Hepatic stellate cell (primary cell): ENCODE measurements around the gene CPPED1.

Experiments
- DNase-seq: peaks from one replicate; pipeline ENCODE4 v3.0.0; 2011; ENCODE audit warnings: low spot score

Gene CPPED1

GRCh38 chr16:12680531-12680930 lies 123.2 kb downstream of the CPPED1 start:
- no peak for DNase-seq

GRCh38 chr16:12679660-12680272 lies 123.9 kb downstream of the CPPED1 start:
- no peak for DNase-seq

- DNase-seq: no peak
These were observed 124.7 kb downstream of the CPPED1 start for GRCh38 chr16:12678983-12679382.

GRCh38 chr16:12677502-12677901 lies 126.2 kb downstream of the CPPED1 start:
- DNase-seq: no peak

GRCh38 chr16:12675852-12676251 lies 127.8 kb downstream of the CPPED1 start:
- no peak for DNase-seq

GRCh38 chr16:12675046-12675445 lies 128.6 kb downstream of the CPPED1 start:
- DNase-seq: no peak

GRCh38 chr16:12674524-12674923 lies 129.2 kb downstream of the CPPED1 start:
- DNase-seq: no peak

GRCh38 chr16:12674071-12674470 lies 129.6 kb downstream of the CPPED1 start:
- DNase-seq: no peak

- no peak for DNase-seq
These were observed 130.2 kb downstream of the CPPED1 start for GRCh38 chr16:12673466-12673865.

GRCh38 chr16:12672986-12673385 lies 130.7 kb downstream of the CPPED1 start:
- no peak for DNase-seq

- DNase-seq: no peak
These were observed 133.8 kb downstream of the CPPED1 start for GRCh38 chr16:12669908-12670307.

- no peak for DNase-seq
These were observed 135.8 kb downstream of the CPPED1 start for GRCh38 chr16:12667909-12668308.

- no peak for DNase-seq
These were observed 139.4 kb downstream of the CPPED1 start for GRCh38 chr16:12664164-12664733.

GRCh38 chr16:12661656-12662172 lies 142.0 kb downstream of the CPPED1 start:
- no peak for DNase-seq

GRCh38 chr16:12659871-12660270 lies 143.8 kb downstream of the CPPED1 start:
- DNase-seq: no peak

GRCh38 chr16:12658506-12658905 lies 145.2 kb downstream of the CPPED1 start:
- DNase-seq: no peak

GRCh38 chr16:12655537-12655936 lies 148.2 kb downstream of the CPPED1 start:
- no peak for DNase-seq

- no peak for DNase-seq
These were observed 149.8 kb downstream of the CPPED1 start for GRCh38 chr16:12653820-12654392.

- no peak for DNase-seq
These were observed 150.8 kb downstream of the CPPED1 start for GRCh38 chr16:12652924-12653323.

- DNase-seq: no peak
These were observed 151.7 kb downstream of the CPPED1 start for GRCh38 chr16:12651765-12652512.

- DNase-seq: no peak
These were observed 154.3 kb downstream of the CPPED1 start for GRCh38 chr16:12649356-12649755.

GRCh38 chr16:12646490-12647274 lies 157.0 kb downstream of the CPPED1 start:
- DNase-seq: no peak
